Hepatocyte (in vitro differentiated cells): ENCODE results near the gene KIF5C.

Source experiments
- EZH2 ChIP-seq: fragments of 200-600 bp; sonication (generic); IDR thresholded peaks from 2 replicates; pipeline ENCODE4 v1.6.1; 2016; ENCODE audit warnings: antibody characterized with exemption, mild to moderate bottlenecking, borderline replicate concordance
- TF ChIP-seq, protein P1 (sequence below): fragments of 200-600 bp; sonication (generic); IDR thresholded peaks from 2 replicates; pipeline ENCODE4 v1.5.1; 2016; ENCODE audit warnings: antibody characterized with exemption, mild to moderate bottlenecking; ENCODE audit not compliant: poor library complexity

- TF ChIP-seq, protein P1, sequence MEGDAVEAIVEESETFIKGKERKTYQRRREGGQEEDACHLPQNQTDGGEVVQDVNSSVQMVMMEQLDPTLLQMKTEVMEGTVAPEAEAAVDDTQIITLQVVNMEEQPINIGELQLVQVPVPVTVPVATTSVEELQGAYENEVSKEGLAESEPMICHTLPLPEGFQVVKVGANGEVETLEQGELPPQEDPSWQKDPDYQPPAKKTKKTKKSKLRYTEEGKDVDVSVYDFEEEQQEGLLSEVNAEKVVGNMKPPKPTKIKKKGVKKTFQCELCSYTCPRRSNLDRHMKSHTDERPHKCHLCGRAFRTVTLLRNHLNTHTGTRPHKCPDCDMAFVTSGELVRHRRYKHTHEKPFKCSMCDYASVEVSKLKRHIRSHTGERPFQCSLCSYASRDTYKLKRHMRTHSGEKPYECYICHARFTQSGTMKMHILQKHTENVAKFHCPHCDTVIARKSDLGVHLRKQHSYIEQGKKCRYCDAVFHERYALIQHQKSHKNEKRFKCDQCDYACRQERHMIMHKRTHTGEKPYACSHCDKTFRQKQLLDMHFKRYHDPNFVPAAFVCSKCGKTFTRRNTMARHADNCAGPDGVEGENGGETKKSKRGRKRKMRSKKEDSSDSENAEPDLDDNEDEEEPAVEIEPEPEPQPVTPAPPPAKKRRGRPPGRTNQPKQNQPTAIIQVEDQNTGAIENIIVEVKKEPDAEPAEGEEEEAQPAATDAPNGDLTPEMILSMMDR = no peak
- no peak for TF ChIP-seq EZH2
Observed at GRCh38 chr2:148922776-148923475, 47.9 kb downstream of the KIF5C start.
